ENCODE measurements around the gene CIP2A. TPM values are rescaled to one million over a fixed set of nuclear protein-coding genes. Genes with fewer than 3 reads are reported as not detected.

The CIP2A gene
- total RNA-seq, 6 experiments from 2014 or later, result 11.6 to 29.8 (median 26.5) TPM

- DNase-seq, result no peak
- no peak overlapping the region for H3K4me3 Mint-ChIP-seq
- no peak for TF ChIP-seq CTCF (IDR thresholded peaks at IDR 0.05)
- no peaks in the 10 kb centered on the region for H3K36me3 Mint-ChIP-seq (ENCODE audit: low read depth)
- peaks cover 21% of the 10 kb centered on the region for H3K4me1 Mint-ChIP-seq (ENCODE audit: low read depth)
- H3K9me3 Mint-ChIP-seq, result no peaks in the 10 kb centered on the region
- no peak overlapping the region for H3K27ac Mint-ChIP-seq
- H3K27me3 Mint-ChIP-seq (ENCODE audit: insufficient read depth), result no peaks in the 10 kb centered on the region
These were observed 19.5 kb upstream of the CIP2A start for GRCh38 chr3:108608750-108609149.

- H3K9me3 Mint-ChIP-seq, result no peaks in the 10 kb centered on the region
- TF ChIP-seq CTCF (IDR thresholded peaks at IDR 0.05), result no peak
- no peaks in the 10 kb centered on the region; the same call in 1 of the 2 replicates for H3K27me3 Mint-ChIP-seq (ENCODE audit: insufficient read depth)
These were observed 16.3 kb upstream of the CIP2A start for GRCh38 chr3:108605491-108605890.

GRCh38 chr3:108605028-108605427, 15.8 kb upstream of the CIP2A start:
- DNase-seq, result no peak
- H3K36me3 Mint-ChIP-seq (ENCODE audit: low read depth), result no peaks in the 10 kb centered on the region
- H3K4me3 Mint-ChIP-seq, result no peak overlapping the region
- no peaks in the 10 kb centered on the region; the same call in 1 of the 2 replicates for H3K27me3 Mint-ChIP-seq (ENCODE audit: insufficient read depth)
- no peaks in the 10 kb centered on the region for H3K9me3 Mint-ChIP-seq
- H3K4me1 Mint-ChIP-seq (ENCODE audit: low read depth), result peaks cover 31% of the 10 kb centered on the region
- TF ChIP-seq CTCF (IDR thresholded peaks at IDR 0.05), result no peak
- H3K27ac Mint-ChIP-seq, result no peak overlapping the region

More at GRCh38 chr3:108605491-108605890, 16.3 kb upstream of the CIP2A start:
- Mint-ChIP-seq H3K27ac (no peak overlapping the region), H3K4me3 (no peak overlapping the region), H3K4me1 (ENCODE audit: low read depth) (peaks cover 34% of the 10 kb centered on the region), H3K36me3 (ENCODE audit: low read depth) (no peaks in the 10 kb centered on the region)
- no peak for DNase-seq

GRCh38 chr3:108603691-108604090, 14.5 kb upstream of the CIP2A start:
- TF ChIP-seq CTCF (IDR thresholded peaks at IDR 0.05), result no peak
- Mint-ChIP-seq H3K27me3 (ENCODE audit: insufficient read depth) (no peaks in the 10 kb centered on the region; the same call in 1 of the 2 replicates), H3K36me3 (ENCODE audit: low read depth) (no peaks in the 10 kb centered on the region), H3K4me3 (no peak overlapping the region; the same call in 1 of the 2 replicates), H3K27ac (peak overlapping the region; percentile 57), H3K9me3 (no peaks in the 10 kb centered on the region), H3K4me1 (ENCODE audit: low read depth) (peaks cover 31% of the 10 kb centered on the region)
- peak; percentile 16 for DNase-seq

- no peak for DNase-seq
- no peaks in the 10 kb centered on the region for H3K9me3 Mint-ChIP-seq
- no peak overlapping the region for H3K27ac Mint-ChIP-seq
- no peaks in the 10 kb centered on the region; the same call in 1 of the 2 replicates for H3K27me3 Mint-ChIP-seq (ENCODE audit: insufficient read depth)
- TF ChIP-seq CTCF (IDR thresholded peaks at IDR 0.05), result no peak
- peaks cover 31% of the 10 kb centered on the region for H3K4me1 Mint-ChIP-seq (ENCODE audit: low read depth)
- H3K4me3 Mint-ChIP-seq, result no peak overlapping the region
- H3K36me3 Mint-ChIP-seq (ENCODE audit: low read depth), result no peaks in the 10 kb centered on the region
These were observed 13.7 kb upstream of the CIP2A start for GRCh38 chr3:108602935-108603294.

Measured in HFFc6 (cell line).